GM12878 (cell line): ENCODE results near the gene OPN1SW. TPM values are rescaled to one million over a fixed set of nuclear protein-coding genes. Genes with fewer than 3 reads are reported as not detected.

Source experiments
- CHD2 ChIP-seq: IDR thresholded peaks from 2 replicates; pipeline ENCODE4 v1.6.1; 2011; ENCODE audit warnings: low read depth, low read length, improper control_type of control experiment, borderline replicate concordance
- GABPA ChIP-seq: IDR thresholded peaks from 2 replicates; pipeline ENCODE4 v1.6.1; 2014; ENCODE audit warnings: antibody characterized with exemption, low read depth, mild to moderate bottlenecking, inconsistent platforms
- NFIC ChIP-seq: IDR thresholded peaks from 2 replicates; pipeline ENCODE4 v1.6.1; 2012; ENCODE audit warnings: low read depth, mild to moderate bottlenecking, inconsistent platforms, low read length, moderate library complexity
- NFYA ChIP-seq: IDR thresholded peaks from 2 replicates; pipeline ENCODE4 v1.6.1; 2011; ENCODE audit warnings: low read depth, mild to moderate bottlenecking, low read length, improper control_type of control experiment, borderline replicate concordance
- NR2C2 ChIP-seq: IDR thresholded peaks from 2 replicates; pipeline ENCODE4 v1.6.1; 2011; ENCODE audit warnings: borderline replicate concordance, low read depth; ENCODE audit not compliant: control insufficient read depth, insufficient read length
- SIN3A ChIP-seq: IDR thresholded peaks from 2 replicates; pipeline ENCODE4 v1.6.1; 2012; ENCODE audit warnings: low read depth, low read length, improper control_type of control experiment
- SRF ChIP-seq, 2 experiments: IDR thresholded peaks; 2 replicates each; pipeline ENCODE4 v1.6.1; 2011; ENCODE audit warnings: low read depth in 2 of 2, low read length in 2 of 2, mild to moderate bottlenecking in 1 of 2, moderate library complexity in 1 of 2
- SUZ12 ChIP-seq: fragments of 200-600 bp; sonication (generic); IDR thresholded peaks from one replicate; pipeline ENCODE4 v1.6.1; 2018; ENCODE audit warnings: antibody characterized with exemption, mild to moderate bottlenecking; ENCODE audit not compliant: unreplicated experiment
- ZNF217 ChIP-seq: fragments of 450-650 bp; IDR thresholded peaks from 2 replicates; pipeline ENCODE4 v1.6.1; 2017; ENCODE audit warnings: antibody characterized with exemption, mild to moderate bottlenecking
- polyA plus RNA-seq, 11 experiments: library from polyadenylated mRNA; depleted of rRNA in 4 of 11; unstranded in 6 of 11; stranded (reverse) in 5 of 11; fragments of >200 nt; fragmentation: Nextera tagmentation in 4 of 11; fragmentation: Illumina TruSeq in 1 of 11; extraction: Ambion mirVana in 4 of 11; extraction: Trizol in 1 of 11; gene quantifications; 1 replicate in 1 of 11; 2 replicates in 10 of 11; pipeline versions ENCODE4 v1.2.1 to v1.2.3, GENCODE V29; 2011 to 2016; ENCODE audit warnings: inconsistent platforms in 2 of 11, missing spikeins in 2 of 11, low read depth in 1 of 11
- total RNA-seq, 4 experiments: library from RNA; depleted of rRNA in 3 of 4; stranded (reverse); fragments of >200 nt in 3 of 4; fragmentation: Illumina TruSeq in 1 of 4; extraction: Trizol in 1 of 4; gene quantifications; 2 replicates each; pipeline versions ENCODE4 v1.2.1 to v1.2.3, GENCODE V29; 2013 to 2021
- TF ChIP-seq, protein P1 (sequence below): fragments of 450-650 bp; formaldehyde crosslinking; IDR thresholded peaks from 2 replicates; pipeline ENCODE4 v1.4.0; 2020; ENCODE audit warnings: mild to moderate bottlenecking, moderate library complexity

Gene OPN1SW
- total and polyA plus RNA-seq, 10 of the 15 experiments (the other 5 are each of a cell fraction or from before 2014, with no cell fraction given): 0.11 to 0.35 (median 0.19) TPM; not detected in 6

- TF ChIP-seq, protein P1, sequence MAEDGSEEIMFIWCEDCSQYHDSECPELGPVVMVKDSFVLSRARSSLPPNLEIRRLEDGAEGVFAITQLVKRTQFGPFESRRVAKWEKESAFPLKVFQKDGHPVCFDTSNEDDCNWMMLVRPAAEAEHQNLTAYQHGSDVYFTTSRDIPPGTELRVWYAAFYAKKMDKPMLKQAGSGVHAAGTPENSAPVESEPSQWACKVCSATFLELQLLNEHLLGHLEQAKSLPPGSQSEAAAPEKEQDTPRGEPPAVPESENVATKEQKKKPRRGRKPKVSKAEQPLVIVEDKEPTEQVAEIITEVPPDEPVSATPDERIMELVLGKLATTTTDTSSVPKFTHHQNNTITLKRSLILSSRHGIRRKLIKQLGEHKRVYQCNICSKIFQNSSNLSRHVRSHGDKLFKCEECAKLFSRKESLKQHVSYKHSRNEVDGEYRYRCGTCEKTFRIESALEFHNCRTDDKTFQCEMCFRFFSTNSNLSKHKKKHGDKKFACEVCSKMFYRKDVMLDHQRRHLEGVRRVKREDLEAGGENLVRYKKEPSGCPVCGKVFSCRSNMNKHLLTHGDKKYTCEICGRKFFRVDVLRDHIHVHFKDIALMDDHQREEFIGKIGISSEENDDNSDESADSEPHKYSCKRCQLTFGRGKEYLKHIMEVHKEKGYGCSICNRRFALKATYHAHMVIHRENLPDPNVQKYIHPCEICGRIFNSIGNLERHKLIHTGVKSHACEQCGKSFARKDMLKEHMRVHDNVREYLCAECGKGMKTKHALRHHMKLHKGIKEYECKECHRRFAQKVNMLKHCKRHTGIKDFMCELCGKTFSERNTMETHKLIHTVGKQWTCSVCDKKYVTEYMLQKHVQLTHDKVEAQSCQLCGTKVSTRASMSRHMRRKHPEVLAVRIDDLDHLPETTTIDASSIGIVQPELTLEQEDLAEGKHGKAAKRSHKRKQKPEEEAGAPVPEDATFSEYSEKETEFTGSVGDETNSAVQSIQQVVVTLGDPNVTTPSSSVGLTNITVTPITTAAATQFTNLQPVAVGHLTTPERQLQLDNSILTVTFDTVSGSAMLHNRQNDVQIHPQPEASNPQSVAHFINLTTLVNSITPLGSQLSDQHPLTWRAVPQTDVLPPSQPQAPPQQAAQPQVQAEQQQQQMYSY (CRISPR knock-in tag): no peak
- no peak for TF ChIP-seq NFYA
- no peak for TF ChIP-seq GABPA
- TF ChIP-seq SRF (IDR thresholded peaks at IDR 0.05; ENCODE audit: low read depth in 2 of 2, low read length in 2 of 2): no peak
- TF ChIP-seq NFIC: no peak
- TF ChIP-seq CHD2: no peak
- TF ChIP-seq NR2C2: no peak
- TF ChIP-seq SIN3A: no peak
- TF ChIP-seq ZNF217: no peak
- no peak for TF ChIP-seq SUZ12
Observed at GRCh38 chr7:128812514-128813168, 37.0 kb upstream of the OPN1SW start (continued).
